B cell (primary cell): ENCODE measurements around the gene PROC.

Experiments
- CTCF ChIP-seq: fragments of 200-600 bp; IDR thresholded peaks from one replicate; pipeline ENCODE4 v1.8.0; 2022; ENCODE audit warnings: antibody characterized with exemption, mild to moderate bottlenecking
- EZH2 ChIP-seq: IDR thresholded peaks from 2 replicates; pipeline ENCODE4 v1.6.1; 2012; ENCODE audit warnings: borderline replicate concordance, low read depth, mild to moderate bottlenecking, moderate library complexity, low read length; ENCODE audit not compliant: insufficient read depth, poor library complexity, severe bottlenecking

- TF ChIP-seq CTCF (no peak), EZH2 (no peak)
Measured at GRCh38 chr2:127392133-127392827, 25.9 kb upstream of the PROC start.
